Ishikawa (cell line): ENCODE results near the gene SAMD4B.

Experiments used
- CEBPB ChIP-seq: IDR thresholded peaks from 2 replicates; pipeline ENCODE4 v1.6.1; 2012
- CREB1 ChIP-seq: IDR thresholded peaks from 2 replicates; pipeline ENCODE4 v1.6.1; 2012; ENCODE audit warnings: low read depth
- EGR1 ChIP-seq: IDR thresholded peaks from 2 replicates; pipeline ENCODE4 v1.6.1; 2012
- EP300 ChIP-seq: IDR thresholded peaks from 2 replicates; pipeline ENCODE4 v1.6.1; 2012; ENCODE audit warnings: borderline replicate concordance
- FOXM1 ChIP-seq: IDR thresholded peaks from 2 replicates; pipeline ENCODE4 v1.6.1; 2012; ENCODE audit warnings: low read depth, borderline replicate concordance
- NFIC ChIP-seq: IDR thresholded peaks from 2 replicates; pipeline ENCODE4 v1.6.1; 2012
- RAD21 ChIP-seq: IDR thresholded peaks from 2 replicates; pipeline ENCODE4 v1.6.1; 2012; ENCODE audit warnings: low read depth
- TAF1 ChIP-seq: IDR thresholded peaks from 2 replicates; pipeline ENCODE4 v1.6.1; 2012; ENCODE audit warnings: low read depth, mild to moderate bottlenecking
- TCF12 ChIP-seq: IDR thresholded peaks from 2 replicates; pipeline ENCODE4 v1.6.1; 2012; ENCODE audit warnings: low read depth
- TEAD4 ChIP-seq: IDR thresholded peaks from 2 replicates; pipeline ENCODE4 v1.6.1; 2012
- YY1 ChIP-seq: IDR thresholded peaks from 2 replicates; pipeline ENCODE4 v1.6.1; 2012; ENCODE audit warnings: low read depth
- ZBTB7A ChIP-seq: IDR thresholded peaks from 2 replicates; pipeline ENCODE4 v1.6.1; 2012; ENCODE audit warnings: low read depth
- TF ChIP-seq, protein P1 (sequence below): IDR thresholded peaks from 2 replicates; pipeline ENCODE4 v1.6.1; 2012; ENCODE audit warnings: low read depth, mild to moderate bottlenecking
- TF ChIP-seq, protein P2 (sequence below): IDR thresholded peaks from 2 replicates; pipeline ENCODE4 v1.6.1; 2012
- TF ChIP-seq, protein P3 (sequence below): IDR thresholded peaks from 2 replicates; pipeline ENCODE4 v1.6.1; 2012

The SAMD4B gene

GRCh38 chr19:39405958-39406655 lies 63.9 kb downstream of the SAMD4B start:
- TF ChIP-seq ZBTB7A, result no peak
- TF ChIP-seq EGR1, result 0 out of 2 replicates have a peak, but pooled peaks have one; percentile 6

DNA sequence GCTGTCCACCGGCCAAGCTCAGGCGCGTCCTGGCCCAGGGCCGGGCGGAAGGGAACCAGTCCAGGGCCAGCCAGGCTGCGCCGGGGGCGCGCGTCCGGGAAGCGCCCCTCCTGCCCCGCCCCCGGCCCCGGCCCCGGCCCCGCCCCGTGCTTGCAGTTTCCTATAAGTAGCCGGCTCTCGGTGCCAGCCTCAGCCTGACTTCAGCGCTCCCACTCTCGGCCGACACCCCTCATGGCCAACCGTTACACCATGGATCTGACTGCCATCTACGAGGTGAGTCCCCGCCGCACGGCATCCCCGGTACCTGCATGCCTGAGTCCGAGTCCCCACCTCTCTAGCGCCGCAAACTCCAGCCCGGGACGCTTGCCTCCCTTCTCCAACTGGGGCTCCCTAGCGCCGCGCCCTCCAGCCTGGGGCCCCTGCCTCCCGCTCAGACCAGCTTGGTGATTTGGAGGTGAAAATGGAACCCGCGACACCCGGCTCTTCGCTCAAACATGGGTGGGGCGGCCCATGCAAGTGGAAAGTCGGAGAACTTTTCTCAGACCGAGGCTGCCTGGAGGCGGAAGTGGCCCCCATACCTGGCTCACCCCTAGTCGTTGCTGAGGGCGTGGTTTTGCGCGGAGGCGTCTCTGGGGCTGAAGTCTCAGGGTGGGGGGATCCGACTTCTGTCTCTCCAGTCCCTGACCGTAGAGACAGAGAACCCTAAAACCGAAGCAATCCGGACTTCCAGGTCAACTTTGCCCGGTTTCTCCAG lies 64.6 kb downstream of the SAMD4B start, which contains the start of gene ZFP36:
Gene ZFP36, plus strand, starts transcription at position 192 of the 754 bp plus-strand sequence. Its CDS starts 58 bp downstream, at position 250.
- TF ChIP-seq, protein P1, sequence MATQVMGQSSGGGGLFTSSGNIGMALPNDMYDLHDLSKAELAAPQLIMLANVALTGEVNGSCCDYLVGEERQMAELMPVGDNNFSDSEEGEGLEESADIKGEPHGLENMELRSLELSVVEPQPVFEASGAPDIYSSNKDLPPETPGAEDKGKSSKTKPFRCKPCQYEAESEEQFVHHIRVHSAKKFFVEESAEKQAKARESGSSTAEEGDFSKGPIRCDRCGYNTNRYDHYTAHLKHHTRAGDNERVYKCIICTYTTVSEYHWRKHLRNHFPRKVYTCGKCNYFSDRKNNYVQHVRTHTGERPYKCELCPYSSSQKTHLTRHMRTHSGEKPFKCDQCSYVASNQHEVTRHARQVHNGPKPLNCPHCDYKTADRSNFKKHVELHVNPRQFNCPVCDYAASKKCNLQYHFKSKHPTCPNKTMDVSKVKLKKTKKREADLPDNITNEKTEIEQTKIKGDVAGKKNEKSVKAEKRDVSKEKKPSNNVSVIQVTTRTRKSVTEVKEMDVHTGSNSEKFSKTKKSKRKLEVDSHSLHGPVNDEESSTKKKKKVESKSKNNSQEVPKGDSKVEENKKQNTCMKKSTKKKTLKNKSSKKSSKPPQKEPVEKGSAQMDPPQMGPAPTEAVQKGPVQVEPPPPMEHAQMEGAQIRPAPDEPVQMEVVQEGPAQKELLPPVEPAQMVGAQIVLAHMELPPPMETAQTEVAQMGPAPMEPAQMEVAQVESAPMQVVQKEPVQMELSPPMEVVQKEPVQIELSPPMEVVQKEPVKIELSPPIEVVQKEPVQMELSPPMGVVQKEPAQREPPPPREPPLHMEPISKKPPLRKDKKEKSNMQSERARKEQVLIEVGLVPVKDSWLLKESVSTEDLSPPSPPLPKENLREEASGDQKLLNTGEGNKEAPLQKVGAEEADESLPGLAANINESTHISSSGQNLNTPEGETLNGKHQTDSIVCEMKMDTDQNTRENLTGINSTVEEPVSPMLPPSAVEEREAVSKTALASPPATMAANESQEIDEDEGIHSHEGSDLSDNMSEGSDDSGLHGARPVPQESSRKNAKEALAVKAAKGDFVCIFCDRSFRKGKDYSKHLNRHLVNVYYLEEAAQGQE, result no peak
- TF ChIP-seq YY1 (0 out of 2 replicates have a peak, but pooled peaks have one; percentile 51), TAF1 (0 out of 2 replicates have a peak, but pooled peaks have one; percentile 48), FOXM1 (no peak), TCF12 (no peak), NFIC (no peak), EP300 (no peak), TEAD4 (no peak), RAD21 (no peak), CEBPB (no peak)
- TF ChIP-seq, protein P2, sequence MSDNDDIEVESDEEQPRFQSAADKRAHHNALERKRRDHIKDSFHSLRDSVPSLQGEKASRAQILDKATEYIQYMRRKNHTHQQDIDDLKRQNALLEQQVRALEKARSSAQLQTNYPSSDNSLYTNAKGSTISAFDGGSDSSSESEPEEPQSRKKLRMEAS, result 0 out of 2 replicates have a peak, but pooled peaks have one; percentile 15

GRCh38 chr19:39407410-39407659 lies 65.1 kb downstream of the SAMD4B start:
- TF ChIP-seq EP300 (no peak), CEBPB (no peak), NFIC (no peak), FOXM1 (no peak), YY1 (no peak), ZBTB7A (no peak)

DNA sequence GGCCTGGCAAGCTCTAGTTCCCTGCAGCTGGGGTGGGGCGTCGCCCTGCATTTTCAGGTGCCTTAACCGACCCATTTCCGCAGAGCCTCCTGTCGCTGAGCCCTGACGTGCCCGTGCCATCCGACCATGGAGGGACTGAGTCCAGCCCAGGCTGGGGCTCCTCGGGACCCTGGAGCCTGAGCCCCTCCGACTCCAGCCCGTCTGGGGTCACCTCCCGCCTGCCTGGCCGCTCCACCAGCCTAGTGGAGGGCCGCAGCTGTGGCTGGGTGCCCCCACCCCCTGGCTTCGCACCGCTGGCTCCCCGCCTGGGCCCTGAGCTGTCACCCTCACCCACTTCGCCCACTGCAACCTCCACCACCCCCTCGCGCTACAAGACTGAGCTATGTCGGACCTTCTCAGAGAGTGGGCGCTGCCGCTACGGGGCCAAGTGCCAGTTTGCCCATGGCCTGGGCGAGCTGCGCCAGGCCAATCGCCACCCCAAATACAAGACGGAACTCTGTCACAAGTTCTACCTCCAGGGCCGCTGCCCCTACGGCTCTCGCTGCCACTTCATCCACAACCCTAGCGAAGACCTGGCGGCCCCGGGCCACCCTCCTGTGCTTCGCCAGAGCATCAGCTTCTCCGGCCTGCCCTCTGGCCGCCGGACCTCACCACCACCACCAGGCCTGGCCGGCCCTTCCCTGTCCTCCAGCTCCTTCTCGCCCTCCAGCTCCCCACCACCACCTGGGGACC lies 65.6 kb downstream of the SAMD4B start:
- TF ChIP-seq FOXM1 (no peak), EP300 (no peak), TCF12 (peak; percentile 69; the same call in 1 of the 2 replicates), CREB1 (no peak), NFIC (no peak), TEAD4 (peak; percentile 44; the same call in 1 of the 2 replicates), TAF1 (no peak), ZBTB7A (peak; percentile 53; the same call in 1 of the 2 replicates), YY1 (no peak)
- TF ChIP-seq, protein P1, result no peak
- TF ChIP-seq, protein P3, sequence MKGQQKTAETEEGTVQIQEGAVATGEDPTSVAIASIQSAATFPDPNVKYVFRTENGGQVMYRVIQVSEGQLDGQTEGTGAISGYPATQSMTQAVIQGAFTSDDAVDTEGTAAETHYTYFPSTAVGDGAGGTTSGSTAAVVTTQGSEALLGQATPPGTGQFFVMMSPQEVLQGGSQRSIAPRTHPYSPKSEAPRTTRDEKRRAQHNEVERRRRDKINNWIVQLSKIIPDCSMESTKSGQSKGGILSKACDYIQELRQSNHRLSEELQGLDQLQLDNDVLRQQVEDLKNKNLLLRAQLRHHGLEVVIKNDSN, result no peak

DNA sequence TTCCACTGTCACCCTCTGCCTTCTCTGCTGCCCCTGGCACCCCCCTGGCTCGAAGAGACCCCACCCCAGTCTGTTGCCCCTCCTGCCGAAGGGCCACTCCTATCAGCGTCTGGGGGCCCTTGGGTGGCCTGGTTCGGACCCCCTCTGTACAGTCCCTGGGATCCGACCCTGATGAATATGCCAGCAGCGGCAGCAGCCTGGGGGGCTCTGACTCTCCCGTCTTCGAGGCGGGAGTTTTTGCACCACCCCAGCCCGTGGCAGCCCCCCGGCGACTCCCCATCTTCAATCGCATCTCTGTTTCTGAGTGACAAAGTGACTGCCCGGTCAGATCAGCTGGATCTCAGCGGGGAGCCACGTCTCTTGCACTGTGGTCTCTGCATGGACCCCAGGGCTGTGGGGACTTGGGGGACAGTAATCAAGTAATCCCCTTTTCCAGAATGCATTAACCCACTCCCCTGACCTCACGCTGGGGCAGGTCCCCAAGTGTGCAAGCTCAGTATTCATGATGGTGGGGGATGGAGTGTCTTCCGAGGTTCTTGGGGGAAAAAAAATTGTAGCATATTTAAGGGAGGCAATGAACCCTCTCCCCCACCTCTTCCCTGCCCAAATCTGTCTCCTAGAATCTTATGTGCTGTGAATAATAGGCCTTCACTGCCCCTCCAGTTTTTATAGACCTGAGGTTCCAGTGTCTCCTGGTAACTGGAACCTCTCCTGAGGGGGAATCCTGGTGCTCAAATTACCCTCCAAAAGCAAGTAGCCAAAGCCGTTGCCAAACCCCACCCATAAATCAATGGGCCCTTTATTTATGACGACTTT lies 66.4 kb downstream of the SAMD4B start:
- TF ChIP-seq YY1, result no peak
- no peak for TF ChIP-seq EP300
- TF ChIP-seq, protein P3, result no peak
- no peak for TF ChIP-seq TAF1
- TF ChIP-seq EGR1, result no peak
- no peak for TF ChIP-seq TCF12
- no peak for TF ChIP-seq CEBPB
- no peak for TF ChIP-seq NFIC
